ENCODE results near the gene SNRNP40.

The SNRNP40 gene

GRCh38 chr1:31310198-31310597 is 13.6 kb upstream of the SNRNP40 start:
- Histone ChIP-seq H3K4me3 (replicated peaks; ENCODE audit: low read depth, low read length) (no peak overlapping the region), H3K27me3 (replicated peaks; ENCODE audit: control insufficient read depth, insufficient read depth, low read length) (no peaks in the 10 kb centered on the region), H3K36me3 (ENCODE audit: control insufficient read depth, insufficient read depth, low read length) (peaks cover 4% of the 10 kb centered on the region)
- no peak for TF ChIP-seq CTCF (IDR thresholded peaks at IDR 0.05; ENCODE audit: insufficient read depth, low read length, poor library complexity, severe bottlenecking)
- no peak for DNase-seq (ENCODE audit: extremely low read depth, insufficient read length)

- Histone ChIP-seq H3K36me3 (ENCODE audit: control insufficient read depth, insufficient read depth, low read length) (peaks cover 4% of the 10 kb centered on the region), H3K27me3 (replicated peaks; ENCODE audit: control insufficient read depth, insufficient read depth, low read length) (no peaks in the 10 kb centered on the region), H3K4me3 (replicated peaks; ENCODE audit: low read depth, low read length) (no peak overlapping the region)
- TF ChIP-seq CTCF (IDR thresholded peaks at IDR 0.05; ENCODE audit: insufficient read depth, low read length, poor library complexity, severe bottlenecking), result no peak
- no peak for DNase-seq (ENCODE audit: extremely low read depth, insufficient read length)
These were observed 11.4 kb upstream of the SNRNP40 start for GRCh38 chr1:31308036-31308435.

GRCh38 chr1:31306278-31306677 is 9.7 kb upstream of the SNRNP40 start:
- DNase-seq (ENCODE audit: extremely low read depth, insufficient read length), result no peak
- Histone ChIP-seq H3K27me3 (replicated peaks; ENCODE audit: control insufficient read depth, insufficient read depth, low read length) (no peaks in the 10 kb centered on the region), H3K4me3 (replicated peaks; ENCODE audit: low read depth, low read length) (no peak overlapping the region), H3K36me3 (ENCODE audit: control insufficient read depth, insufficient read depth, low read length) (no peaks in the 10 kb centered on the region; the same call in 1 of the 2 replicates)
- no peak for TF ChIP-seq CTCF (IDR thresholded peaks at IDR 0.05; ENCODE audit: insufficient read depth, low read length, poor library complexity, severe bottlenecking)

GRCh38 chr1:31302709-31303441 is 6.3 kb upstream of the SNRNP40 start:
- DNase-seq (ENCODE audit: extremely low read depth, insufficient read length), result no peak
- Histone ChIP-seq H3K36me3 (ENCODE audit: control insufficient read depth, insufficient read depth, low read length) (no peaks in the 10 kb centered on the region), H3K4me3 (replicated peaks; ENCODE audit: low read depth, low read length) (no peak overlapping the region), H3K27me3 (replicated peaks; ENCODE audit: control insufficient read depth, insufficient read depth, low read length) (no peaks in the 10 kb centered on the region)
- no peak for TF ChIP-seq CTCF (IDR thresholded peaks at IDR 0.05; ENCODE audit: insufficient read depth, low read length, poor library complexity, severe bottlenecking)

GRCh38 chr1:31300193-31300592 is 3.6 kb upstream of the SNRNP40 start:
- TF ChIP-seq CTCF (IDR thresholded peaks at IDR 0.05; ENCODE audit: insufficient read depth, low read length, poor library complexity, severe bottlenecking), result no peak
- no peak overlapping the region for H3K4me3 ChIP-seq (replicated peaks; ENCODE audit: low read depth, low read length)
- no peak for DNase-seq (ENCODE audit: extremely low read depth, insufficient read length)
- no peaks in the 10 kb centered on the region for H3K27me3 ChIP-seq (replicated peaks; ENCODE audit: control insufficient read depth, insufficient read depth, low read length)
- H3K36me3 ChIP-seq (ENCODE audit: control insufficient read depth, insufficient read depth, low read length), result no peaks in the 10 kb centered on the region
